Measurements from ENCODE around the gene KRTAP5-9. TPM values are rescaled to one million over a fixed set of nuclear protein-coding genes. Genes with fewer than 3 reads are reported as not detected.

KRTAP5-9 gene
- total and polyA plus RNA-seq, 10 of the 15 experiments (the other 5 are each of a cell fraction or from before 2014, with no cell fraction given) = 0.06 to 0.38 (median 0.19) TPM; not detected in 4

DNA sequence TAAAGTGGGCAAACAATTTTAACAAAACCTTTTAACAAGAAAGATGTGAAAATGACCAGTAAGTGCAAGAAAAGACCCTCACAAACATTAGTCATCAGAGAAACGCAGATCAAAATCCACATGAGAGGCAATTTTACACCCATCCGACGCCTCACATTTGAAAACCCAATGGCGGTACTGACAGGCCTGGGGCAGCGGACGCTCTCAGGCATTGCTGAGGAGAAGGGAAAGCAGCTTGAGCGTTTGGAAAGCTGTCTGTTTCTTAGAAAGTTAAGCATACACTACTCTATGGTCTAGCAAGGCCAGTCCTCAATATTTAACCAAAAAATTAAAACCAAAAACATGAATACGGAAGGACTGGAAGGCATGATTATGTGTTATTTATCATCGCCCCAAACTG lies 12.4 kb upstream of the KRTAP5-9 start:
- in situ Hi-C loops (cut with MboI) (no loop called here), intact Hi-C loops (cut with micrococcal nuclease; ENCODE audit: unreplicated experiment) (no loop called here)
- ChIA-PET POLR2A (no interaction called here), SMC1A (ENCODE audit: uncharacterized antibody, unreplicated experiment) (no interaction called here), RAD21 (ENCODE audit: unreplicated experiment) (no interaction called here), CTCF (no interaction called here)
- 81% methylated on average over 9 of the region's 9 CpGs for WGBS (ENCODE audit: insufficient coverage, insufficient replicate concordance, low lambda C conversion rate, missing lambda C conversion rate)
- Histone ChIP-seq H3K27me3 (replicated peaks in 1 of 2; ENCODE audit: control insufficient read depth in 2 of 2, insufficient read depth in 2 of 2, low read length in 1 of 2) (no peaks in the 10 kb centered on the region), H3K36me3 (ENCODE audit: control insufficient read depth in 2 of 2, insufficient read depth in 2 of 2, low read length in 1 of 2) (no peaks in the 10 kb centered on the region), H3K27ac (ENCODE audit: control insufficient read depth, insufficient read depth) (no peak overlapping the region), H3K79me2 (ENCODE audit: control insufficient read depth, insufficient read depth, low read length) (no peaks in the 10 kb centered on the region), H3K4me1 (ENCODE audit: control insufficient read depth, insufficient read depth, low read length) (peaks cover 28% of the 10 kb centered on the region), H4K20me1 (ENCODE audit: control insufficient read depth, insufficient read depth) (no peaks in the 10 kb centered on the region), H3K9me3 (replicated peaks; ENCODE audit: control insufficient read depth, insufficient read depth, low read length) (peaks cover 6% of the 10 kb centered on the region; the same call in 2 of the 3 replicates), H3K4me2 (ENCODE audit: control insufficient read depth, insufficient read depth) (no peak overlapping the region), H3K4me3 (no peak overlapping the region), H2AFZ (ENCODE audit: control insufficient read depth, low read depth, low read length) (no peak overlapping the region), H3K9ac (ENCODE audit: control insufficient read depth, insufficient read depth, low read length) (no peak overlapping the region)
- no TSS peak for BruUV-seq (replicated peaks)
- FAIRE-seq (no peak), DNase-seq (ENCODE audit: low read depth, low spot score) (no peak), ATAC-seq (no peak)
- no peak for TF ChIP-seq POLR2A (IDR thresholded peaks at IDR 0.05; ENCODE audit: low read depth, low read length)
- no peak for TF ChIP-seq SRF (IDR thresholded peaks at IDR 0.05; ENCODE audit: low read depth in 2 of 2, low read length in 2 of 2)
- TF ChIP-seq CHD2 (IDR thresholded peaks at IDR 0.05; ENCODE audit: borderline replicate concordance, low read depth, low read length) = no peak
- TF ChIP-seq, protein P1, sequence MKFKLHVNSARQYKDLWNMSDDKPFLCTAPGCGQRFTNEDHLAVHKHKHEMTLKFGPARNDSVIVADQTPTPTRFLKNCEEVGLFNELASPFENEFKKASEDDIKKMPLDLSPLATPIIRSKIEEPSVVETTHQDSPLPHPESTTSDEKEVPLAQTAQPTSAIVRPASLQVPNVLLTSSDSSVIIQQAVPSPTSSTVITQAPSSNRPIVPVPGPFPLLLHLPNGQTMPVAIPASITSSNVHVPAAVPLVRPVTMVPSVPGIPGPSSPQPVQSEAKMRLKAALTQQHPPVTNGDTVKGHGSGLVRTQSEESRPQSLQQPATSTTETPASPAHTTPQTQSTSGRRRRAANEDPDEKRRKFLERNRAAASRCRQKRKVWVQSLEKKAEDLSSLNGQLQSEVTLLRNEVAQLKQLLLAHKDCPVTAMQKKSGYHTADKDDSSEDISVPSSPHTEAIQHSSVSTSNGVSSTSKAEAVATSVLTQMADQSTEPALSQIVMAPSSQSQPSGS (IDR thresholded peaks at IDR 0.05; ENCODE audit: low read length) = no peak
- TF ChIP-seq, protein P2, sequence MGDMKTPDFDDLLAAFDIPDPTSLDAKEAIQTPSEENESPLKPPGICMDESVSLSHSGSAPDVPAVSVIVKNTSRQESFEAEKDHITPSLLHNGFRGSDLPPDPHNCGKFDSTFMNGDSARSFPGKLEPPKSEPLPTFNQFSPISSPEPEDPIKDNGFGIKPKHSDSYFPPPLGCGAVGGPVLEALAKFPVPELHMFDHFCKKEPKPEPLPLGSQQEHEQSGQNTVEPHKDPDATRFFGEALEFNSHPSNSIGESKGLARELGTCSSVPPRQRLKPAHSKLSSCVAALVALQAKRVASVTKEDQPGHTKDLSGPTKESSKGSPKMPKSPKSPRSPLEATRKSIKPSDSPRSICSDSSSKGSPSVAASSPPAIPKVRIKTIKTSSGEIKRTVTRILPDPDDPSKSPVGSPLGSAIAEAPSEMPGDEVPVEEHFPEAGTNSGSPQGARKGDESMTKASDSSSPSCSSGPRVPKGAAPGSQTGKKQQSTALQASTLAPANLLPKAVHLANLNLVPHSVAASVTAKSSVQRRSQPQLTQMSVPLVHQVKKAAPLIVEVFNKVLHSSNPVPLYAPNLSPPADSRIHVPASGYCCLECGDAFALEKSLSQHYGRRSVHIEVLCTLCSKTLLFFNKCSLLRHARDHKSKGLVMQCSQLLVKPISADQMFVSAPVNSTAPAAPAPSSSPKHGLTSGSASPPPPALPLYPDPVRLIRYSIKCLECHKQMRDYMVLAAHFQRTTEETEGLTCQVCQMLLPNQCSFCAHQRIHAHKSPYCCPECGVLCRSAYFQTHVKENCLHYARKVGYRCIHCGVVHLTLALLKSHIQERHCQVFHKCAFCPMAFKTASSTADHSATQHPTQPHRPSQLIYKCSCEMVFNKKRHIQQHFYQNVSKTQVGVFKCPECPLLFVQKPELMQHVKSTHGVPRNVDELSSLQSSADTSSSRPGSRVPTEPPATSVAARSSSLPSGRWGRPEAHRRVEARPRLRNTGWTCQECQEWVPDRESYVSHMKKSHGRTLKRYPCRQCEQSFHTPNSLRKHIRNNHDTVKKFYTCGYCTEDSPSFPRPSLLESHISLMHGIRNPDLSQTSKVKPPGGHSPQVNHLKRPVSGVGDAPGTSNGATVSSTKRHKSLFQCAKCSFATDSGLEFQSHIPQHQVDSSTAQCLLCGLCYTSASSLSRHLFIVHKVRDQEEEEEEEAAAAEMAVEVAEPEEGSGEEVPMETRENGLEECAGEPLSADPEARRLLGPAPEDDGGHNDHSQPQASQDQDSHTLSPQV (IDR thresholded peaks at IDR 0.05) = no peak
- TF ChIP-seq, protein P3, sequence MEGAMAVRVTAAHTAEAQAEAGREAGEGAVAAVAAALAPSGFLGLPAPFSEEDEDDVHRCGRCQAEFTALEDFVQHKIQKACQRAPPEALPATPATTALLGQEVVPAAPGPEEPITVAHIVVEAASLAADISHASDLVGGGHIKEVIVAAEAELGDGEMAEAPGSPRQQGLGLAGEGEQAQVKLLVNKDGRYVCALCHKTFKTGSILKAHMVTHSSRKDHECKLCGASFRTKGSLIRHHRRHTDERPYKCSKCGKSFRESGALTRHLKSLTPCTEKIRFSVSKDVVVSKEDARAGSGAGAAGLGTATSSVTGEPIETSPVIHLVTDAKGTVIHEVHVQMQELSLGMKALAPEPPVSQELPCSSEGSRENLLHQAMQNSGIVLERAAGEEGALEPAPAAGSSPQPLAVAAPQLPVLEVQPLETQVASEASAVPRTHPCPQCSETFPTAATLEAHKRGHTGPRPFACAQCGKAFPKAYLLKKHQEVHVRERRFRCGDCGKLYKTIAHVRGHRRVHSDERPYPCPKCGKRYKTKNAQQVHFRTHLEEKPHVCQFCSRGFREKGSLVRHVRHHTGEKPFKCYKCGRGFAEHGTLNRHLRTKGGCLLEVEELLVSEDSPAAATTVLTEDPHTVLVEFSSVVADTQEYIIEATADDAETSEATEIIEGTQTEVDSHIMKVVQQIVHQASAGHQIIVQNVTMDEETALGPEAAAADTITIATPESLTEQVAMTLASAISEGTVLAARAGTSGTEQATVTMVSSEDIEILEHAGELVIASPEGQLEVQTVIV (IDR thresholded peaks at IDR 0.05; ENCODE audit: borderline replicate concordance, partially characterized antibody) = no peak
- TF ChIP-seq MTA2 (IDR thresholded peaks at IDR 0.05; ENCODE audit: low read depth) = no peak
- TF ChIP-seq, protein P4, sequence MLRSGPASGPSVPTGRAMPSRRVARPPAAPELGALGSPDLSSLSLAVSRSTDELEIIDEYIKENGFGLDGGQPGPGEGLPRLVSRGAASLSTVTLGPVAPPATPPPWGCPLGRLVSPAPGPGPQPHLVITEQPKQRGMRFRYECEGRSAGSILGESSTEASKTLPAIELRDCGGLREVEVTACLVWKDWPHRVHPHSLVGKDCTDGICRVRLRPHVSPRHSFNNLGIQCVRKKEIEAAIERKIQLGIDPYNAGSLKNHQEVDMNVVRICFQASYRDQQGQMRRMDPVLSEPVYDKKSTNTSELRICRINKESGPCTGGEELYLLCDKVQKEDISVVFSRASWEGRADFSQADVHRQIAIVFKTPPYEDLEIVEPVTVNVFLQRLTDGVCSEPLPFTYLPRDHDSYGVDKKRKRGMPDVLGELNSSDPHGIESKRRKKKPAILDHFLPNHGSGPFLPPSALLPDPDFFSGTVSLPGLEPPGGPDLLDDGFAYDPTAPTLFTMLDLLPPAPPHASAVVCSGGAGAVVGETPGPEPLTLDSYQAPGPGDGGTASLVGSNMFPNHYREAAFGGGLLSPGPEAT (IDR thresholded peaks at IDR 0.05; ENCODE audit: low read depth) = no peak
- no peak for TF ChIP-seq SMC3 (IDR thresholded peaks at IDR 0.05; ENCODE audit: borderline replicate concordance, low read length)
- no peak for TF ChIP-seq KDM1A (IDR thresholded peaks at IDR 0.05; ENCODE audit: borderline replicate concordance)
- TF ChIP-seq HCFC1 (IDR thresholded peaks at IDR 0.05; ENCODE audit: low read length) = no peak
- TF ChIP-seq, protein P5, sequence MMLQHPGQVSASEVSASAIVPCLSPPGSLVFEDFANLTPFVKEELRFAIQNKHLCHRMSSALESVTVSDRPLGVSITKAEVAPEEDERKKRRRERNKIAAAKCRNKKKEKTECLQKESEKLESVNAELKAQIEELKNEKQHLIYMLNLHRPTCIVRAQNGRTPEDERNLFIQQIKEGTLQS (IDR thresholded peaks at IDR 0.05; ENCODE audit: borderline replicate concordance, extremely low read depth, low read depth, low read length) = no peak
- TF ChIP-seq ASH2L (IDR thresholded peaks at IDR 0.05; ENCODE audit: borderline replicate concordance, low read depth) = no peak
- no peak for TF ChIP-seq SUPT20H (IDR thresholded peaks at IDR 0.05; ENCODE audit: borderline replicate concordance, control insufficient read depth, low read depth, low read length)

Measured in GM12878 (cell line).